ENCODE measurements around the gene LPP. TPM values are rescaled to one million over a fixed set of nuclear protein-coding genes. Genes with fewer than 3 reads are reported as not detected.

Gene LPP
- total and polyA plus RNA-seq, 2 donors (not counting 1 experiment from before 2014, with no cell fraction given), result 7.6 to 81.7 TPM

GRCh38 chr3:188594139-188594538 lies 440.2 kb downstream of the LPP start:
- no peak overlapping the region for H3K9ac ChIP-seq (ENCODE audit: low read length)
- no peaks in the 10 kb centered on the region for H4K20me1 ChIP-seq (ENCODE audit: control insufficient read depth, insufficient read depth, low read length, poor library complexity, severe bottlenecking)
- no peaks in the 10 kb centered on the region for H3K27me3 ChIP-seq (replicated peaks in 1 of 4; ENCODE audit: control extremely low read depth in 1 of 4, control insufficient read depth in 3 of 4, insufficient read depth in 4 of 4, low read length in 3 of 4)
- TF ChIP-seq EZH2 (IDR thresholded peaks at IDR 0.05; ENCODE audit: borderline replicate concordance, insufficient read depth, low read depth, low read length, poor library complexity, severe bottlenecking) (no peak), CTCF (IDR thresholded peaks at IDR 0.05) (no peak)
- no peaks in the 10 kb centered on the region for H3K9me3 ChIP-seq (ENCODE audit: control extremely low read depth in 1 of 3, control insufficient read depth in 2 of 3, insufficient read depth in 1 of 3, low read length in 2 of 3)
- no peak overlapping the region for H3K27ac ChIP-seq (ENCODE audit: low read length in 2 of 2)
- no peak for DNase-seq
- no peak overlapping the region for H3K4me2 ChIP-seq (replicated peaks; ENCODE audit: low read depth, low read length, poor library complexity, severe bottlenecking)
- Mint-ChIP-seq H3K4me1 (peaks cover 9% of the 10 kb centered on the region), H3K9me3 (ENCODE audit: insufficient read depth) (no peaks in the 10 kb centered on the region), H3K4me3 (no peak overlapping the region), H3K27ac (no peak overlapping the region), H3K27me3 (no peaks in the 10 kb centered on the region)
- POLR2A ChIA-PET, result no interaction called here
- peaks cover 0 to 2% of the 10 kb centered on the region in 2 donors for H3K4me1 ChIP-seq (ENCODE audit: control insufficient read depth in 2 of 2, insufficient read depth in 2 of 2, low read length in 2 of 2)
- H2AFZ ChIP-seq (ENCODE audit: insufficient read depth, low read depth, low read length, poor library complexity, severe bottlenecking), result no peak overlapping the region
- WGBS (ENCODE audit: insufficient coverage), result 83% methylated on average over 1 of the region's 2 CpGs
- ATAC-seq (ENCODE audit: low read depth), result no peak
- no peaks in the 10 kb centered on the region for H3K36me3 ChIP-seq (replicated peaks in 1 of 2; ENCODE audit: control extremely low read depth in 1 of 2, control insufficient read depth in 1 of 2, extremely low read depth in 1 of 2, insufficient read depth in 2 of 2, low read length in 1 of 2)
- no peak overlapping the region for H3K4me3 ChIP-seq (ENCODE audit: control extremely low read depth in 1 of 5, extremely low read depth in 1 of 5, insufficient read depth in 1 of 5, low read depth in 2 of 5, low read length in 4 of 5)
- intact Hi-C loops (cut with micrococcal nuclease), result no loop called here
- CTCF ChIA-PET, result interaction anchor here (0.6 to 1.3 kb wide), 2 partner anchors 20 to 380 kb away, joined by 3 read pairs; no protein-coding TSS in a partner anchor
- no peaks in the 10 kb centered on the region for H3K79me2 ChIP-seq (ENCODE audit: control insufficient read depth, insufficient read depth, low read length)

- Histone ChIP-seq H3K4me3 (ENCODE audit: control extremely low read depth in 1 of 5, extremely low read depth in 1 of 5, insufficient read depth in 1 of 5, low read depth in 2 of 5, low read length in 4 of 5) (no peak overlapping the region), H3K4me1 (ENCODE audit: control insufficient read depth in 2 of 2, insufficient read depth in 2 of 2, low read length in 2 of 2) (no peaks in the 10 kb centered on the region), H3K27me3 (replicated peaks in 1 of 4; ENCODE audit: control extremely low read depth in 1 of 4, control insufficient read depth in 3 of 4, insufficient read depth in 4 of 4, low read length in 3 of 4) (no peaks in the 10 kb centered on the region), H3K9ac (ENCODE audit: low read length) (no peak overlapping the region), H3K9me3 (ENCODE audit: control extremely low read depth in 1 of 3, control insufficient read depth in 2 of 3, insufficient read depth in 1 of 3, low read length in 2 of 3) (no peaks in the 10 kb centered on the region), H3K4me2 (replicated peaks; ENCODE audit: low read depth, low read length, poor library complexity, severe bottlenecking) (no peak overlapping the region), H3K79me2 (ENCODE audit: control insufficient read depth, insufficient read depth, low read length) (no peaks in the 10 kb centered on the region), H3K27ac (ENCODE audit: low read length in 2 of 2) (no peak overlapping the region), H2AFZ (ENCODE audit: insufficient read depth, low read depth, low read length, poor library complexity, severe bottlenecking) (no peak overlapping the region), H3K36me3 (replicated peaks in 1 of 2; ENCODE audit: control extremely low read depth in 1 of 2, control insufficient read depth in 1 of 2, extremely low read depth in 1 of 2, insufficient read depth in 2 of 2, low read length in 1 of 2) (no peaks in the 10 kb centered on the region), H4K20me1 (ENCODE audit: control insufficient read depth, insufficient read depth, low read length, poor library complexity, severe bottlenecking) (no peaks in the 10 kb centered on the region)
- Mint-ChIP-seq H3K27me3 (no peaks in the 10 kb centered on the region), H3K4me1 (peaks cover 4% of the 10 kb centered on the region), H3K4me3 (no peak overlapping the region), H3K27ac (no peak overlapping the region), H3K9me3 (ENCODE audit: insufficient read depth) (no peaks in the 10 kb centered on the region)
- ATAC-seq (ENCODE audit: low read depth), result no peak
- TF ChIP-seq EZH2 (IDR thresholded peaks at IDR 0.05; ENCODE audit: borderline replicate concordance, insufficient read depth, low read depth, low read length, poor library complexity, severe bottlenecking) (no peak), CTCF (IDR thresholded peaks at IDR 0.05) (no peak)
- CTCF ChIA-PET, result interaction anchor here (1.0 kb wide), 1 partner anchor 856 kb away, joined by 3 read pairs; no protein-coding TSS in a partner anchor
- POLR2A ChIA-PET, result interaction anchor here (0.6 kb wide), 1 partner anchor 101 kb away, joined by 3 read pairs; no protein-coding TSS in a partner anchor
- DNase-seq, result no peak
- WGBS (ENCODE audit: insufficient coverage), result 82% methylated on average over 4 of the region's 5 CpGs
- intact Hi-C loops (cut with micrococcal nuclease), result no loop called here
These were observed 442.0 kb downstream of the LPP start for GRCh38 chr3:188595890-188596376.
